ENCODE results near the gene FNDC7.
A peak's percentile ranks its signal among the peaks of the same experiment; 100 is the strongest.
"Not testable (repeated sequence)": the region's sequence is repeated elsewhere in the genome, so short reads cannot be mapped to it uniquely, and the experiment has no call there.

Gene FNDC7

GRCh38 chr1:108746382-108747170 is 33.9 kb downstream of the FNDC7 start, which contains the start of gene STXBP3:
STXBP3 (plus strand) TSS chr1:108746674; CDS start chr1:108746738, 64 bp downstream.
- DNase-seq: peak; percentile 99

GRCh38 chr1:108747171-108747850 is 34.6 kb downstream of the FNDC7 start:
- DNase-seq: peak; percentile 89

GRCh38 chr1:108747898-108748297 is 35.2 kb downstream of the FNDC7 start:
- peak; percentile 61 for DNase-seq

GRCh38 chr1:108749081-108749480 is 36.4 kb downstream of the FNDC7 start:
- no peak for DNase-seq

- no peak for DNase-seq
These were observed 37.9 kb downstream of the FNDC7 start for GRCh38 chr1:108750476-108751181.

GRCh38 chr1:108753363-108753762 is 40.7 kb downstream of the FNDC7 start:
- DNase-seq: no peak

GRCh38 chr1:108758796-108759195 is 46.1 kb downstream of the FNDC7 start:
- no peak for DNase-seq

GRCh38 chr1:108767115-108767514 is 54.4 kb downstream of the FNDC7 start:
- no peak for DNase-seq

- no peak for DNase-seq
These were observed 55.0 kb downstream of the FNDC7 start for GRCh38 chr1:108767708-108768107.

GRCh38 chr1:108777839-108778238 is 65.1 kb downstream of the FNDC7 start:
- no peak for DNase-seq

- DNase-seq: no peak
These were observed 66.7 kb downstream of the FNDC7 start for GRCh38 chr1:108779455-108779854.

- peak; percentile 31 for DNase-seq
These were observed 68.3 kb downstream of the FNDC7 start for GRCh38 chr1:108780937-108781574.

- not testable (repeated sequence) for DNase-seq
These were observed 68.9 kb downstream of the FNDC7 start for GRCh38 chr1:108781575-108781944.

GRCh38 chr1:108785264-108785663 is 72.6 kb downstream of the FNDC7 start:
- no peak for DNase-seq

GRCh38 chr1:108785880-108786279 is 73.2 kb downstream of the FNDC7 start:
- no peak for DNase-seq

- DNase-seq: no peak
These were observed 79.1 kb downstream of the FNDC7 start for GRCh38 chr1:108791790-108792189.

Data from OCI-M1 (cell line).